ENCODE results near the gene MEI1. TPM values are rescaled to one million over a fixed set of nuclear protein-coding genes. Genes with fewer than 3 reads are reported as not detected.
A peak's percentile ranks its signal among the peaks of the same experiment; 100 is the strongest.

Gene MEI1
- total RNA-seq, 1 donor, result 0.27 TPM

DNA sequence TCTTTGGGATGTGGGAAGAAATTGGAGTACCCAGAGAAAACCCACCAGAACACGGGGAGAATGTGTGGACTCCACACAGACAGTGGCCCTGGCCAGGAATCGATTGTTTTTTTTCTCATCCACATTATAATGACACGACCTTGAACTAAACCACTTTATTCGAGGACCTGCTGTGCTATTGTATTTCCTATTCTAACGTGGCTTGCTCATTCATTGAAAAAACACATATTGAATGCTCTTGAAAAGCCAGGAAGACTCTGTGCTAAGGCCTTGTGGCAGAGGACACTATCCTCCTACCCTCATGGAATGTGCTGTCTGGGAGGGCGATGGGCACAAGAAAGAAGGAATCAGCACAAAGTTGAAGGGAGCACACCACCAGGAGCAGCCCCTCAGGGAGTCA, 124.5 kb downstream of the MEI1 start:
- no peak overlapping the region for H3K4me3 ChIP-seq (ENCODE audit: low read depth, low read length)
- DNase-seq (ENCODE audit: low read depth), result no peak
- TF ChIP-seq CTCF (IDR thresholded peaks at IDR 0.05; ENCODE audit: insufficient read depth, low read length), result no peak

GRCh38 chr22:41825376-41825775, 126.1 kb downstream of the MEI1 start:
- peak; percentile 39 for DNase-seq (ENCODE audit: low read depth)
- TF ChIP-seq CTCF (IDR thresholded peaks at IDR 0.05; ENCODE audit: insufficient read depth, low read length), result no peak
- no peak overlapping the region for H3K4me3 ChIP-seq (ENCODE audit: low read depth, low read length)

DNA sequence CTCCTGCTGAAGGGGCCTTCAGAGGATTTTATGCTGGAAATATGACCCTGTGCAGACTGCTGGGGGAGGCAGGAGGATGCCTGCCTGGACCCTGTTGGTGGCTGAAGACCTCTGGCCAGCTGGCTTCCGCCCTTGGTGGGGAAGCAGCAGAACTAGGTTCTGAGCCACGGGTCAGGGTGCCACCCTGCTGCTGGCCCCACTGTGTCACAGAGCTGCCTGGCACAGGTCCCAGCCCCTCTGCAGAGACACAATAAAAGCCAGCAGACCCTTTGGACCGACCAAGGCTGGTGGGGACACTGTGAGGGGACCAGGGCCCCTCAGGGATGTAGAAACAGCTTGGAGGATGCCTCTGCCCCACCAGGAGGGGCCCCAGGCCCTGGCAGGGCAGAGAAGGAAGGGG, 126.7 kb downstream of the MEI1 start:
- no peak overlapping the region for H3K4me3 ChIP-seq (ENCODE audit: low read depth, low read length)
- DNase-seq (ENCODE audit: low read depth), result no peak
- TF ChIP-seq CTCF (IDR thresholded peaks at IDR 0.05; ENCODE audit: insufficient read depth, low read length), result no peak

- no peak overlapping the region for H3K4me3 ChIP-seq (ENCODE audit: low read depth, low read length)
- no peak for TF ChIP-seq CTCF (IDR thresholded peaks at IDR 0.05; ENCODE audit: insufficient read depth, low read length)
- no peak for DNase-seq (ENCODE audit: low read depth)
Observed at GRCh38 chr22:41826430-41827383, 127.4 kb downstream of the MEI1 start.

DNA sequence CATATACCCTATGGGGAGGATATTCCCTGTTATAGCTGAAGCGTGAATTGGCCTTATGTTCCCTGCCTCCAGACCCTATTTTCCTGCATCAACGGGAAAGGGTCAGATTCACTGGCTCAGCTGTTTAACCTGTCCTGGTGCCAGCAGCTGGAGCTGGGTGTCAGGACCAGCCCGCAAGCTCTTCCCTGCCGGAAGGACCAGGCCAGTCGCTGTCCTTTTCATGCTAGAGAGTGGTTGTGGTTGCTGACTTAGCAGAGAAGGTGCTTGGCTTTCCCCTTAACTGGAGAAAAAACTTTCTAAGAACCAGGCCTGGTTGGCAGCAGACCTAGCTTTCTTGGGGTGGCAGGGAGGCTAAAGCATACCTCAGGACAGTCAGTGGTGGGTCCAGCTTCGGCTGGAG, 128.4 kb downstream of the MEI1 start:
- H3K4me3 ChIP-seq (ENCODE audit: low read depth, low read length), result no peak overlapping the region
- TF ChIP-seq CTCF (IDR thresholded peaks at IDR 0.05; ENCODE audit: insufficient read depth, low read length), result no peak
- no peak for DNase-seq (ENCODE audit: low read depth)

DNA sequence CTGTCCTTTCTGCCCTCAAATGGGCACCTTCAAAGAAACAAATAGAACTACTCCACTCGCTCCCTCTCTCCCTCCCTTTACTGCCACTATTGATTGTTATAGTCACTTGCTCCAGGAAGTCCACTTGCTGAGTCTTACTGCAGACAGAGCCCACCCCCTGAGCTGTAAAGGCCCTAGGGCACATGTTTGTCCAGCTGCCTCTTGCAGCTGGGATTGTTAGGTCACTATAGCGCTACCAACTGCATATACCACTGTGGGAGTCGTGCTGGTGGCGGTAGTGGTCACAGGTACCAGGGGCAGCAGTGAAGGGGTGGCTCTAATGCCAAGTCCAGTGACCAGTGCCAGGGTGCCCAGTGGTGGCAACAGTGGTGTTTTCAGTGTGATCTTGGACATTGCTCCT, 129.2 kb downstream of the MEI1 start:
- TF ChIP-seq CTCF (IDR thresholded peaks at IDR 0.05; ENCODE audit: insufficient read depth, low read length), result no peak
- DNase-seq (ENCODE audit: low read depth), result no peak

More for the DNA sequence above, 129.2 kb downstream of the MEI1 start:
- no peak overlapping the region for H3K4me3 ChIP-seq (ENCODE audit: low read depth, low read length)
